Stimulated activated naive CD8-positive, alpha-beta T cell treated with anti-CD3 and anti-CD28 coated beads, Interleukin-15, amount 100 ng/mL, for 72 hours (primary cell): ENCODE data around the gene NKAIN2.
"Not testable (repeated sequence)": the region's sequence is repeated elsewhere in the genome, so short reads cannot be mapped to it uniquely, and the experiment has no call there.

ENCODE experiments used
- ATAC-seq: fragments of 150-1000 bp; cut with Tn5 transposase; 2 replicates; pipeline ENCODE4 v1.10.0; 2021; ENCODE audit warnings: mild to moderate bottlenecking, moderate library complexity
- DNase-seq, 2 donors: peaks; one replicate each; pipeline ENCODE4 v3.0.0; 2021 to 2022
- H3K27ac Mint-ChIP-seq, 2 donors: one replicate each; pipeline ENCODE4 v1.8.0; 2022; ENCODE audit warnings: mild to moderate bottlenecking in 2 of 2, mixed read lengths in 2 of 2, moderate library complexity in 2 of 2
- H3K27me3 Mint-ChIP-seq: one replicate; pipeline ENCODE4 v1.8.0; 2022; ENCODE audit warnings: mixed read lengths
- H3K4me1 Mint-ChIP-seq: one replicate; pipeline ENCODE4 v1.8.0; 2022; ENCODE audit warnings: mild to moderate bottlenecking, mixed read lengths
- H3K4me3 Mint-ChIP-seq, 2 donors: one replicate each; pipeline ENCODE4 v1.8.0; 2022; ENCODE audit warnings: mild to moderate bottlenecking in 2 of 2, mixed read lengths in 2 of 2, moderate library complexity in 1 of 2
- H3K9me3 Mint-ChIP-seq, 2 donors: one replicate each; pipeline ENCODE4 v1.8.0; 2022; ENCODE audit warnings: mixed read lengths in 2 of 2

NKAIN2 gene

GRCh38 chr6:124260337-124260736 is 456.7 kb downstream of the NKAIN2 start:
- no peak overlapping the region for H3K4me3 Mint-ChIP-seq

GRCh38 chr6:124269733-124270132 is 466.1 kb downstream of the NKAIN2 start:
- Mint-ChIP-seq H3K27ac (no peak overlapping the region), H3K4me3 (no peak overlapping the region), H3K4me1 (no peaks in the 10 kb centered on the region), H3K27me3 (no peaks in the 10 kb centered on the region), H3K9me3 (peaks cover 0 to 10% of the 10 kb centered on the region in 2 donors)
- no peak for ATAC-seq
- no peak for DNase-seq

More at GRCh38 chr6:124260337-124260736, 456.7 kb downstream of the NKAIN2 start:
- Mint-ChIP-seq H3K9me3 (peaks cover 0 to 5% of the 10 kb centered on the region in 2 donors), H3K27me3 (no peaks in the 10 kb centered on the region), H3K4me1 (no peaks in the 10 kb centered on the region), H3K27ac (no peak overlapping the region)
- no peak for ATAC-seq
- no peak for DNase-seq

- H3K4me3 Mint-ChIP-seq = no peak overlapping the region
- no peak overlapping the region for H3K27ac Mint-ChIP-seq
Measured at GRCh38 chr6:124273701-124274100, 470.0 kb downstream of the NKAIN2 start.

GRCh38 chr6:124282541-124282940 is 478.9 kb downstream of the NKAIN2 start:
- Mint-ChIP-seq H3K4me1 (no peaks in the 10 kb centered on the region), H3K27me3 (no peaks in the 10 kb centered on the region), H3K27ac (no peak overlapping the region), H3K9me3 (no peaks in the 10 kb centered on the region), H3K4me3 (no peak overlapping the region)
- ATAC-seq = no peak
- DNase-seq = no peak

More at GRCh38 chr6:124273701-124274100, 470.0 kb downstream of the NKAIN2 start:
- DNase-seq = no peak
- no peak for ATAC-seq
- H3K27me3 Mint-ChIP-seq = no peaks in the 10 kb centered on the region
- H3K9me3 Mint-ChIP-seq = peaks cover 0 to 10% of the 10 kb centered on the region in 2 donors
- no peaks in the 10 kb centered on the region for H3K4me1 Mint-ChIP-seq

GRCh38 chr6:124283486-124283885 is 479.8 kb downstream of the NKAIN2 start:
- Mint-ChIP-seq H3K27me3 (no peaks in the 10 kb centered on the region), H3K9me3 (no peaks in the 10 kb centered on the region), H3K4me1 (no peaks in the 10 kb centered on the region), H3K27ac (no peak overlapping the region), H3K4me3 (no peak overlapping the region)
- ATAC-seq (no peak), DNase-seq (no peak)

- H3K9me3 Mint-ChIP-seq = no peaks in the 10 kb centered on the region
- no peaks in the 10 kb centered on the region for H3K27me3 Mint-ChIP-seq
- no peak overlapping the region for H3K4me3 Mint-ChIP-seq
- H3K4me1 Mint-ChIP-seq = no peaks in the 10 kb centered on the region
- no peak overlapping the region for H3K27ac Mint-ChIP-seq
- DNase-seq (no peak), ATAC-seq (no peak)
Measured at GRCh38 chr6:124285146-124285545, 481.5 kb downstream of the NKAIN2 start.

- Mint-ChIP-seq H3K27ac (no peak overlapping the region), H3K27me3 (no peaks in the 10 kb centered on the region), H3K4me1 (no peaks in the 10 kb centered on the region), H3K9me3 (no peaks in the 10 kb centered on the region), H3K4me3 (no peak overlapping the region)
- DNase-seq = no peak
- no peak for ATAC-seq
Measured at GRCh38 chr6:124294574-124295200, 491.0 kb downstream of the NKAIN2 start.

- Mint-ChIP-seq H3K4me3 (no peak overlapping the region), H3K27me3 (no peaks in the 10 kb centered on the region), H3K27ac (no peak overlapping the region), H3K4me1 (no peaks in the 10 kb centered on the region), H3K9me3 (peaks cover 0 to 14% of the 10 kb centered on the region in 2 donors)
- ATAC-seq (no peak), DNase-seq (no peak)
Measured at GRCh38 chr6:124297507-124297906, 493.8 kb downstream of the NKAIN2 start.

- Mint-ChIP-seq H3K27ac (no peak overlapping the region), H3K27me3 (no peaks in the 10 kb centered on the region), H3K4me1 (no peaks in the 10 kb centered on the region), H3K9me3 (peaks cover 0 to 14% of the 10 kb centered on the region in 2 donors), H3K4me3 (no peak overlapping the region)
- ATAC-seq (no peak), DNase-seq (no peak)
Measured at GRCh38 chr6:124298730-124299129, 495.1 kb downstream of the NKAIN2 start.

- not testable (repeated sequence) for H3K4me1 Mint-ChIP-seq
Measured at GRCh38 chr6:124300907-124301306, 497.2 kb downstream of the NKAIN2 start.

GRCh38 chr6:124303971-124304370 is 500.3 kb downstream of the NKAIN2 start:
- ATAC-seq (no peak), DNase-seq (no peak)
- Mint-ChIP-seq H3K27me3 (no peaks in the 10 kb centered on the region), H3K4me1 (no peaks in the 10 kb centered on the region), H3K4me3 (no peak overlapping the region), H3K27ac (no peak overlapping the region), H3K9me3 (peaks cover 0 to 14% of the 10 kb centered on the region in 2 donors)

More at GRCh38 chr6:124300907-124301306, 497.2 kb downstream of the NKAIN2 start:
- H3K27ac Mint-ChIP-seq, H3K27me3 Mint-ChIP-seq, ATAC-seq, H3K4me3 Mint-ChIP-seq, DNase-seq: not testable (repeated sequence)
- H3K9me3 Mint-ChIP-seq = peaks cover 0 to 14% of the 10 kb centered on the region in 2 donors

GRCh38 chr6:124310139-124310538 is 506.5 kb downstream of the NKAIN2 start:
- Mint-ChIP-seq H3K9me3 (no peaks in the 10 kb centered on the region), H3K27me3 (no peaks in the 10 kb centered on the region), H3K4me1 (no peaks in the 10 kb centered on the region), H3K27ac (no peak overlapping the region), H3K4me3 (no peak overlapping the region)
- no peak for ATAC-seq
- no peak for DNase-seq

GRCh38 chr6:124319410-124319809 is 515.7 kb downstream of the NKAIN2 start:
- Mint-ChIP-seq H3K4me1 (no peaks in the 10 kb centered on the region), H3K9me3 (no peaks in the 10 kb centered on the region), H3K4me3 (no peak overlapping the region), H3K27ac (no peak overlapping the region), H3K27me3 (no peaks in the 10 kb centered on the region)
- DNase-seq (no peak), ATAC-seq (no peak)

- Mint-ChIP-seq H3K4me3 (no peak overlapping the region), H3K27me3 (no peaks in the 10 kb centered on the region), H3K4me1 (no peaks in the 10 kb centered on the region), H3K27ac (no peak overlapping the region), H3K9me3 (no peaks in the 10 kb centered on the region)
- DNase-seq (no peak), ATAC-seq (no peak)
Measured at GRCh38 chr6:124324237-124324636, 520.6 kb downstream of the NKAIN2 start.

GRCh38 chr6:124330197-124330596 is 526.5 kb downstream of the NKAIN2 start:
- no peaks in the 10 kb centered on the region for H3K4me1 Mint-ChIP-seq
- no peak for ATAC-seq

GRCh38 chr6:124334359-124334758 is 530.7 kb downstream of the NKAIN2 start:
- no peaks in the 10 kb centered on the region for H3K4me1 Mint-ChIP-seq
- H3K27ac Mint-ChIP-seq = no peak overlapping the region
- no peaks in the 10 kb centered on the region for H3K9me3 Mint-ChIP-seq
- DNase-seq (no peak), ATAC-seq (no peak)
- no peaks in the 10 kb centered on the region for H3K27me3 Mint-ChIP-seq
- no peak overlapping the region for H3K4me3 Mint-ChIP-seq

More at GRCh38 chr6:124330197-124330596, 526.5 kb downstream of the NKAIN2 start:
- Mint-ChIP-seq H3K4me3 (no peak overlapping the region), H3K9me3 (no peaks in the 10 kb centered on the region), H3K27ac (no peak overlapping the region), H3K27me3 (no peaks in the 10 kb centered on the region)
- no peak for DNase-seq
